Hepatocyte (in vitro differentiated cells): ENCODE measurements around the gene APOH. TPM values are rescaled to one million over a fixed set of nuclear protein-coding genes. Genes with fewer than 3 reads are reported as not detected.

Experiments
- DNase-seq: peaks from one replicate; pipeline ENCODE4 v3.0.0-alpha.2; 2016; ENCODE audit warnings: low spot score
- H2AFZ ChIP-seq: fragments of 200-600 bp; sonication (generic); 2 replicates; pipeline ENCODE4 v1.6.0; 2016; ENCODE audit warnings: antibody characterized with exemption, mild to moderate bottlenecking
- H3K27ac ChIP-seq: fragments of 200-600 bp; sonication (generic); 2 replicates; pipeline ENCODE4 v1.5.1; 2016; ENCODE audit warnings: mild to moderate bottlenecking
- H3K27me3 ChIP-seq: fragments of 200-600 bp; sonication (generic); 2 replicates; pipeline ENCODE4 v1.6.1; 2016
- H3K36me3 ChIP-seq: fragments of 200-600 bp; sonication (generic); replicated peaks from 2 replicates; pipeline ENCODE4 v1.5.1; 2016; ENCODE audit warnings: low read depth; ENCODE audit not compliant: insufficient read depth
- H3K4me1 ChIP-seq: fragments of 200-600 bp; sonication (generic); 2 replicates; pipeline ENCODE4 v1.5.1; 2016; ENCODE audit warnings: mild to moderate bottlenecking, moderate library complexity; ENCODE audit not compliant: insufficient read depth
- H3K4me2 ChIP-seq: fragments of 200-600 bp; sonication (generic); 2 replicates; pipeline ENCODE4 v1.6.0; 2016
- H3K4me3 ChIP-seq: fragments of 200-600 bp; sonication (generic); 2 replicates; pipeline ENCODE4 v1.5.1; 2016; ENCODE audit warnings: mild to moderate bottlenecking
- H3K79me2 ChIP-seq: fragments of 200-600 bp; sonication (generic); 2 replicates; pipeline ENCODE4 v1.6.0; 2017; ENCODE audit warnings: mild to moderate bottlenecking
- H3K9me2 ChIP-seq: fragments of 200-600 bp; sonication (generic); replicated peaks from 2 replicates; pipeline ENCODE4 v1.6.0; 2017; ENCODE audit warnings: mild to moderate bottlenecking; ENCODE audit not compliant: insufficient read depth
- H3K9me3 ChIP-seq: fragments of 200-600 bp; sonication (generic); 2 replicates; pipeline ENCODE4 v1.5.1; 2016; ENCODE audit warnings: low read depth, mild to moderate bottlenecking
- H4K20me1 ChIP-seq: fragments of 200-600 bp; sonication (generic); 2 replicates; pipeline ENCODE4 v1.6.0; 2016; ENCODE audit warnings: mild to moderate bottlenecking; ENCODE audit not compliant: insufficient read depth, poor library complexity, severe bottlenecking
- EZH2 ChIP-seq: fragments of 200-600 bp; sonication (generic); IDR thresholded peaks from 2 replicates; pipeline ENCODE4 v1.6.1; 2016; ENCODE audit warnings: antibody characterized with exemption, mild to moderate bottlenecking, borderline replicate concordance
- EZH2phosphoT487 ChIP-seq: fragments of 200-600 bp; sonication (generic); IDR thresholded peaks from one replicate; pipeline ENCODE4 v1.6.1; 2018; ENCODE audit warnings: antibody characterized with exemption, mild to moderate bottlenecking, low read depth, moderate library complexity; ENCODE audit not compliant: unreplicated experiment, severe bottlenecking
- WGBS: methylation state at CpG from one replicate; pipeline ENCODE4 v1.1.6; 2016; ENCODE audit warnings: low lambda C conversion rate; ENCODE audit errors: missing lambda C conversion rate; 5-methylcytosine and 5-hydroxymethylcytosine counted together
- polyA plus RNA-seq: library from polyadenylated mRNA; unstranded; fragments of >200 nt; fragmentation: Nextera tagmentation; extraction: Ambion mirVana; gene quantifications from 2 replicates; pipeline ENCODE4 v1.2.1, GENCODE V29; 2016
- total RNA-seq: library from RNA; depleted of rRNA; stranded (reverse); fragments of >200 nt; gene quantifications from 2 replicates; pipeline ENCODE4 v1.2.3, GENCODE V29; 2014
- TF ChIP-seq, protein P1 (sequence below): fragments of 200-600 bp; sonication (generic); IDR thresholded peaks from 2 replicates; pipeline ENCODE4 v1.5.1; 2016; ENCODE audit warnings: antibody characterized with exemption, mild to moderate bottlenecking; ENCODE audit not compliant: poor library complexity

APOH gene
- total and polyA plus RNA-seq, 2 experiments from 2014 or later: 374 to 449 TPM

DNA sequence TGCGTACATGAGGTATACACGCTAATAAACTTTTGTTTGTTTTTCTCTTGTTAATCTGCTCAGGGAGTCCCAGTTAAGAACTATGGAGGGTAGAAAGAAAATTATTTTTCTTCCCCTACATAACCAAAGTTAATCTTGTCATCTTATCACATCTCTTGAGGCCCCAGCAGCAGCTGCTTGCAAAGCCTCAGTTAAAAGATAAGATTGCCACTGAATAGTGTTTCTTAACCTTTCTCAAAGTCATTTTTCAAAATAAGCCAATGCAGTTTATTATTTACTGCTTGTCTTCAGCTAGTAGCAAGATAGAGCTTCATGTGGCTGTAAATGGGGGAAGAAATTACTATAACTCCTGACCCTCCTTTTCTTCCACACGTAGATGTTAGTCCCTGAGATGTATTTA, 21.5 kb upstream of the APOH start:
- Histone ChIP-seq H3K27me3 (no peaks in the 10 kb centered on the region), H3K9me2 (no peaks in the 10 kb centered on the region), H3K4me2 (no peak overlapping the region), H3K27ac (no peak overlapping the region), H4K20me1 (no peaks in the 10 kb centered on the region), H3K4me3 (no peak overlapping the region), H3K79me2 (no peaks in the 10 kb centered on the region), H3K9me3 (no peaks in the 10 kb centered on the region), H3K4me1 (no peaks in the 10 kb centered on the region), H2AFZ (no peak overlapping the region), H3K36me3 (no peaks in the 10 kb centered on the region)
- TF ChIP-seq, protein P1, sequence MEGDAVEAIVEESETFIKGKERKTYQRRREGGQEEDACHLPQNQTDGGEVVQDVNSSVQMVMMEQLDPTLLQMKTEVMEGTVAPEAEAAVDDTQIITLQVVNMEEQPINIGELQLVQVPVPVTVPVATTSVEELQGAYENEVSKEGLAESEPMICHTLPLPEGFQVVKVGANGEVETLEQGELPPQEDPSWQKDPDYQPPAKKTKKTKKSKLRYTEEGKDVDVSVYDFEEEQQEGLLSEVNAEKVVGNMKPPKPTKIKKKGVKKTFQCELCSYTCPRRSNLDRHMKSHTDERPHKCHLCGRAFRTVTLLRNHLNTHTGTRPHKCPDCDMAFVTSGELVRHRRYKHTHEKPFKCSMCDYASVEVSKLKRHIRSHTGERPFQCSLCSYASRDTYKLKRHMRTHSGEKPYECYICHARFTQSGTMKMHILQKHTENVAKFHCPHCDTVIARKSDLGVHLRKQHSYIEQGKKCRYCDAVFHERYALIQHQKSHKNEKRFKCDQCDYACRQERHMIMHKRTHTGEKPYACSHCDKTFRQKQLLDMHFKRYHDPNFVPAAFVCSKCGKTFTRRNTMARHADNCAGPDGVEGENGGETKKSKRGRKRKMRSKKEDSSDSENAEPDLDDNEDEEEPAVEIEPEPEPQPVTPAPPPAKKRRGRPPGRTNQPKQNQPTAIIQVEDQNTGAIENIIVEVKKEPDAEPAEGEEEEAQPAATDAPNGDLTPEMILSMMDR: no peak
- no peak for TF ChIP-seq EZH2phosphoT487
- no peak for TF ChIP-seq EZH2
- 81% methylated on average over 3 of the region's 3 CpGs for WGBS
- no peak for DNase-seq

DNA sequence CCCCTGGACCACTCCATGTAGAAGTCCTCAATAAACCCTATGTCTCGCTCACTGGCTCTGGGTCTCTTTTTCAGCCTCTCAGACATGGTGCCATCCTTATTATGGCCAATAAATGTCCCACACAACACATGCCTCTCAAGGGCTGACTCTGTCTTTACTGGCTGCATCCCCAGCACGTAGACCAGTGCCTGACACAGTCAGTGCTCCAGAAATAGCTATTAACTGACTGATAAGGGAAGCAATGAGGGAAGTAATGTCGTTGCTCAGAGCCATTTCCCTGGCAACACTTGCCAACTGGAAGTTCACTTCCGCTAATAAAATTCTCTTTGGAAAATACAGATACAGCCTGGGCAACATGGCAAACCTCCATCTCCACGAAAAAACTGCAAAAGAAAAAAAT, 19.1 kb upstream of the APOH start:
- no peaks in the 10 kb centered on the region for H3K9me3 ChIP-seq
- H3K4me1 ChIP-seq: no peaks in the 10 kb centered on the region
- H3K4me3 ChIP-seq: no peak overlapping the region
- H3K79me2 ChIP-seq: no peaks in the 10 kb centered on the region
- DNase-seq: no peak
- H3K27me3 ChIP-seq: no peaks in the 10 kb centered on the region
- WGBS: 74% methylated on average over 5 of the region's 5 CpGs
- H4K20me1 ChIP-seq: no peaks in the 10 kb centered on the region
- TF ChIP-seq, protein P1: no peak
- no peak for TF ChIP-seq EZH2phosphoT487
- TF ChIP-seq EZH2: no peak
- no peaks in the 10 kb centered on the region for H3K9me2 ChIP-seq
- no peak overlapping the region for H2AFZ ChIP-seq
- H3K27ac ChIP-seq: no peak overlapping the region
- H3K4me2 ChIP-seq: no peak overlapping the region
- H3K36me3 ChIP-seq: no peaks in the 10 kb centered on the region

DNA sequence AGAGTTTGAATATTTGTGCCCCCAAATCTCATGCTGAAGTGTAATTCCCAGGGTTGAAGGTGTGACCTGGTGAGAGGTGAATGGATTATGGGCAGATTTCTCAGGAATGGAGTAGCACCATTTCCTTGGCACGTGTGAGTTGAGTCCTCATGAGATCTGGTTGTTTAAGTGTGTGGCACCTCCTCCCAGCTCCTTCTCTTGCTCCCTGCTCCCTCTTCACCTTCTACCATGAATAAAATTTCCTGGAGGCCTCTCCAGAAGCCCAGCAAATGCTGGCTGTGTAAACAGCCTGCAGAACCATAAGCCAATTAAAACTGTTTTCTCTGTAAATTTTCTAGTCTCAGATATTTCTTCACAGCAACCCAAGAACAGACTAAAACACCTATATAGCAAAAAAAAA, 12.6 kb upstream of the APOH start:
- no peaks in the 10 kb centered on the region for H3K4me1 ChIP-seq
- H2AFZ ChIP-seq: no peak overlapping the region
- WGBS: 70% methylated on average over 1 of the region's 1 CpG
- TF ChIP-seq EZH2phosphoT487 (no peak), EZH2 (no peak)
- TF ChIP-seq, protein P1: no peak
- H3K9me2 ChIP-seq: no peaks in the 10 kb centered on the region
- H3K79me2 ChIP-seq: no peaks in the 10 kb centered on the region
- no peaks in the 10 kb centered on the region for H3K27me3 ChIP-seq
- no peak overlapping the region for H3K27ac ChIP-seq
- no peak for DNase-seq
- no peaks in the 10 kb centered on the region for H4K20me1 ChIP-seq
- no peaks in the 10 kb centered on the region for H3K9me3 ChIP-seq
- H3K4me3 ChIP-seq: no peak overlapping the region
- H3K4me2 ChIP-seq: no peak overlapping the region
- H3K36me3 ChIP-seq: no peaks in the 10 kb centered on the region

DNA sequence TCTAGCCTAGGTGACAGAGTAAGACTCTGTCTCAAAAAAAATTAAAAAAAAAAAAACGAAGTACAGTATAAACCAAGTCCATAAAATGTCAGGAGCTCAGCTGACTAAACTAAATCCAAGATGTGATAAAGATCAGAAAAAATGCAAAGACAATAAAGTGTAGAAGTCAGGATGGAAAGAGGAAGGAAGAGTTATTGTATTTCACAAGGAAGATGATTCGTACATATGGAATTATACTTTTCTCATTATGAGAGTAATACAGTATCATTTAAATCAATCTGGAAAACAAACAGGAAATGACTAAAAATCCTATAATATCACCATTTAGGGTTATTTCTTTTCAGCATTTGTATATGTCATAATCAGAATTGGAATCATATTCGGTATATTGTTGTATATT, 11.4 kb upstream of the APOH start:
- Histone ChIP-seq H3K79me2 (no peaks in the 10 kb centered on the region), H3K4me1 (no peaks in the 10 kb centered on the region), H4K20me1 (no peaks in the 10 kb centered on the region), H3K4me2 (no peak overlapping the region), H3K27ac (no peak overlapping the region), H3K9me2 (no peaks in the 10 kb centered on the region), H3K36me3 (no peaks in the 10 kb centered on the region), H2AFZ (no peak overlapping the region), H3K4me3 (no peak overlapping the region), H3K9me3 (no peaks in the 10 kb centered on the region), H3K27me3 (no peaks in the 10 kb centered on the region)
- TF ChIP-seq, protein P1: no peak
- TF ChIP-seq EZH2phosphoT487 (no peak), EZH2 (no peak)
- WGBS: 78% methylated on average over 3 of the region's 3 CpGs
- DNase-seq: no peak
